ENCODE data around the gene BTNL9.
A peak's percentile ranks its signal among the peaks of the same experiment; 100 is the strongest.
"Not testable (repeated sequence)": the region's sequence is repeated elsewhere in the genome, so short reads cannot be mapped to it uniquely, and the experiment has no call there.

Gene BTNL9

GRCh38 chr5:181101030-181101641 is 61.1 kb downstream of the BTNL9 start:
- not testable (repeated sequence) for DNase-seq

GRCh38 chr5:181101930-181102674 is 62.0 kb downstream of the BTNL9 start:
- DNase-seq, result not testable (repeated sequence)

- not testable (repeated sequence) for DNase-seq
Measured at GRCh38 chr5:181104259-181104568, 64.1 kb downstream of the BTNL9 start.

GRCh38 chr5:181104606-181105390 is 64.7 kb downstream of the BTNL9 start:
- not testable (repeated sequence) for DNase-seq

- peak; percentile 47 for DNase-seq
Measured at GRCh38 chr5:181105391-181106025, 65.4 kb downstream of the BTNL9 start.

- no peak for DNase-seq
Measured at GRCh38 chr5:181107699-181108098, 67.6 kb downstream of the BTNL9 start.

GRCh38 chr5:181108578-181109165 is 68.6 kb downstream of the BTNL9 start:
- no peak for DNase-seq

GRCh38 chr5:181109489-181110013 is 69.5 kb downstream of the BTNL9 start:
- DNase-seq, result no peak

- DNase-seq, result no peak
Measured at GRCh38 chr5:181111010-181111409, 70.9 kb downstream of the BTNL9 start.

Measured in RPMI8226 (cell line).